Keratinocyte (primary cell): Measurements from ENCODE around the gene RNF144B. TPM values are rescaled to one million over a fixed set of nuclear protein-coding genes. Genes with fewer than 3 reads are reported as not detected.

ENCODE experiments used
- DNase-seq: peaks from one replicate; pipeline ENCODE4 v3.0.0-alpha.2; 2011; ENCODE audit warnings: low read depth, missing footprints, low spot score
- FAIRE-seq: peaks from 2 replicates; lab custom pipeline; 2011; peaks lifted over from hg19 to GRCh38; lab: Jason Lieb, UNC
- H2AFZ ChIP-seq: 2 replicates; pipeline ENCODE4 v1.6.0; 2012; ENCODE audit warnings: low read length, control low read depth, inconsistent platforms; ENCODE audit not compliant: control insufficient read depth
- H3K27ac ChIP-seq: 2 replicates; pipeline ENCODE4 v1.5.1; 2011; ENCODE audit warnings: low read length; ENCODE audit not compliant: control insufficient read depth, insufficient read depth
- H3K27me3 ChIP-seq: 3 replicates; pipeline ENCODE4 v1.6.0; 2011; ENCODE audit warnings: low read length; ENCODE audit not compliant: control insufficient read depth, insufficient read depth; ENCODE audit errors: extremely low read depth
- H3K36me3 ChIP-seq, 2 experiments: 2 replicates in 1 of 2; 3 replicates in 1 of 2; pipeline ENCODE4 v1.5.1; 2011; ENCODE audit warnings: low read length in 2 of 2, mild to moderate bottlenecking in 1 of 2; ENCODE audit not compliant: control insufficient read depth in 2 of 2, insufficient read depth in 2 of 2; ENCODE audit errors: extremely low read depth in 1 of 2
- H3K4me1 ChIP-seq: 3 replicates; pipeline ENCODE4 v1.5.1; 2011; ENCODE audit warnings: low read length; ENCODE audit not compliant: control insufficient read depth, insufficient read depth; ENCODE audit errors: extremely low read depth
- H3K4me2 ChIP-seq: 3 replicates; pipeline ENCODE4 v1.6.0; 2011; ENCODE audit warnings: low read depth, low read length; ENCODE audit not compliant: control insufficient read depth, insufficient read depth; ENCODE audit errors: extremely low read depth
- H3K4me3 ChIP-seq, 3 experiments: fragments of 200-600 bp in 1 of 3; sonication (generic) in 1 of 3; 2 replicates in 2 of 3; 3 replicates in 1 of 3; pipeline ENCODE4 v1.5.1; 2011 to 2016; ENCODE audit warnings: low read length in 3 of 3, mild to moderate bottlenecking in 3 of 3, control low read depth in 2 of 3, inconsistent platforms in 1 of 3, low read depth in 1 of 3, mixed read lengths in 1 of 3, mixed run types in 1 of 3, moderate library complexity in 1 of 3; ENCODE audit not compliant: control insufficient read depth in 2 of 3, insufficient read depth in 2 of 3; ENCODE audit errors: extremely low read depth in 1 of 3
- H3K79me2 ChIP-seq: 2 replicates; pipeline ENCODE4 v1.6.0; 2012; ENCODE audit warnings: low read length; ENCODE audit not compliant: control insufficient read depth, insufficient read depth
- H3K9ac ChIP-seq: 3 replicates; pipeline ENCODE4 v1.6.0; 2011; ENCODE audit warnings: low read length; ENCODE audit not compliant: control insufficient read depth, insufficient read depth; ENCODE audit errors: extremely low read depth
- H3K9me1 ChIP-seq: 3 replicates; pipeline ENCODE4 v1.6.0; 2011; ENCODE audit warnings: low read length; ENCODE audit not compliant: control insufficient read depth, insufficient read depth; ENCODE audit errors: extremely low read depth
- H3K9me3 ChIP-seq: 2 replicates; pipeline ENCODE4 v1.5.1; 2012; ENCODE audit warnings: low read depth, low read length; ENCODE audit not compliant: control insufficient read depth
- H4K20me1 ChIP-seq: 3 replicates; pipeline ENCODE4 v1.6.0; 2011; ENCODE audit warnings: low read length; ENCODE audit not compliant: control insufficient read depth, insufficient read depth; ENCODE audit errors: extremely low read depth
- EZH2 ChIP-seq: IDR thresholded peaks from one replicate; pipeline ENCODE4 v1.6.1; 2012; ENCODE audit warnings: inconsistent platforms, mild to moderate bottlenecking, low read length, moderate library complexity
- dilution Hi-C: fragments of 300-500 bp; cut with MboI; formaldehyde crosslinking; loops from one replicate; pipeline ENCODE4 v1.7.0; 2020; ENCODE audit warnings: low sequenced_read_pairs; ENCODE audit not compliant: extremely low pct_ligation_motif_present
- polyA plus RNA-seq, 5 experiments: library from polyadenylated mRNA; depleted of rRNA in 3 of 5; stranded (reverse) in 3 of 5; stranded (forward) in 1 of 5; unstranded in 1 of 5; fragments of >200 nt; gene quantifications; 1 replicate in 1 of 5; 2 replicates in 3 of 5; 3 replicates in 1 of 5; pipeline versions ENCODE4 v1.2.1 to v1.2.3, GENCODE V29; 2011 to 2012; ENCODE audit warnings: missing spikeins in 2 of 5, low read depth in 1 of 5, low replicate concordance in 1 of 5
- TF ChIP-seq, protein P1 (sequence below), 3 experiments: IDR thresholded peaks in 1 of 3; conservative IDR thresholded peaks in 1 of 3; optimal IDR thresholded peaks in 1 of 3; 2 replicates in 2 of 3; 3 replicates in 1 of 3; pipeline versions ENCODE3 to v1.5.1; 2011; ENCODE audit warnings: low read length in 3 of 3, mild to moderate bottlenecking in 3 of 3, moderate library complexity in 2 of 3, control low read depth in 1 of 3, inconsistent platforms in 1 of 3; ENCODE audit not compliant: insufficient read depth in 2 of 3; ENCODE audit errors: extremely low read depth in 1 of 3

The RNF144B gene
- polyA plus RNA-seq, 1 donor (not counting 4 experiments of a cell fraction or from before 2014, with no cell fraction given): 9.0 TPM

DNA sequence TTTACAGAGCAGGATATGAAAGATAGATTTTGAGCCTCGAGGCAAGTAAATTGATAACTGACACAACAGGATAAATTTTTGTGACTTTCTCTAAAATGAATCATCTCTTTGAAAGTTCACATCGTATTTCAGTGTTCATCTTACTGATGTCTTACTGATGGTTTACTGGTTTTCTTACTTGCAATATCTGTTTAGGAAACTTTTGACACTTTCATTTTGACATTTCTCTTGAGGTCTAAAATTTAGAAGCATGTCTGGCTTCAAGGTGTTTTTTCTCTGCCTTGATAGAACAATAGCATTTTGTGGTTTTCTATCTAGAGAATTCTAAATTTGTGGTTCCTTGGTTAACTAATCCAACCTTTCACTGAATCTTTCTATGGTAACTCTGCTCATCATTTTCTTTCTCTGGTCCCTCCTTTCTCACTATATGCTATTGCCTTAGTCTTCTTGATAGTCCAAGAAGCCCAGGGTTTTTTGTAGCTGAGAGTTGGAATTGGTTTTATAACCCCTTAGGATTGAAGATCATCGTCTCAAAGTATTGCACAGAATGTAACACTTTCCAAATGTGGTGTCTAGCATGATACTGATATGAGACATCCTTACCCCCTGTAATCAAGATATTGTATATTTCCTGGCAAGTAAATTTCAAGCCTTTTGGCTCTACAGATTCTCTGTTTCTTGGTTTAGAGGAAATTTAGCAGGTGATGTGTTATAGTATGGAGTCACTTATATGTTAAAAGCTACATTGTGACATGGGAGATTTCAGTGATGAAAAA is 98.7 kb downstream of the RNF144B start:
- TF ChIP-seq, protein P1, sequence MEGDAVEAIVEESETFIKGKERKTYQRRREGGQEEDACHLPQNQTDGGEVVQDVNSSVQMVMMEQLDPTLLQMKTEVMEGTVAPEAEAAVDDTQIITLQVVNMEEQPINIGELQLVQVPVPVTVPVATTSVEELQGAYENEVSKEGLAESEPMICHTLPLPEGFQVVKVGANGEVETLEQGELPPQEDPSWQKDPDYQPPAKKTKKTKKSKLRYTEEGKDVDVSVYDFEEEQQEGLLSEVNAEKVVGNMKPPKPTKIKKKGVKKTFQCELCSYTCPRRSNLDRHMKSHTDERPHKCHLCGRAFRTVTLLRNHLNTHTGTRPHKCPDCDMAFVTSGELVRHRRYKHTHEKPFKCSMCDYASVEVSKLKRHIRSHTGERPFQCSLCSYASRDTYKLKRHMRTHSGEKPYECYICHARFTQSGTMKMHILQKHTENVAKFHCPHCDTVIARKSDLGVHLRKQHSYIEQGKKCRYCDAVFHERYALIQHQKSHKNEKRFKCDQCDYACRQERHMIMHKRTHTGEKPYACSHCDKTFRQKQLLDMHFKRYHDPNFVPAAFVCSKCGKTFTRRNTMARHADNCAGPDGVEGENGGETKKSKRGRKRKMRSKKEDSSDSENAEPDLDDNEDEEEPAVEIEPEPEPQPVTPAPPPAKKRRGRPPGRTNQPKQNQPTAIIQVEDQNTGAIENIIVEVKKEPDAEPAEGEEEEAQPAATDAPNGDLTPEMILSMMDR (optimal IDR thresholded peaks at IDR 0.05 in 1 of 3, IDR thresholded peaks at IDR 0.05 in 1 of 3, conservative IDR thresholded peaks at IDR 0.05 in 1 of 3; ENCODE audit: extremely low read depth in 1 of 3, insufficient read depth in 2 of 3, low read length in 3 of 3): no peak
- no peak for TF ChIP-seq EZH2
- FAIRE-seq: no peak

DNA sequence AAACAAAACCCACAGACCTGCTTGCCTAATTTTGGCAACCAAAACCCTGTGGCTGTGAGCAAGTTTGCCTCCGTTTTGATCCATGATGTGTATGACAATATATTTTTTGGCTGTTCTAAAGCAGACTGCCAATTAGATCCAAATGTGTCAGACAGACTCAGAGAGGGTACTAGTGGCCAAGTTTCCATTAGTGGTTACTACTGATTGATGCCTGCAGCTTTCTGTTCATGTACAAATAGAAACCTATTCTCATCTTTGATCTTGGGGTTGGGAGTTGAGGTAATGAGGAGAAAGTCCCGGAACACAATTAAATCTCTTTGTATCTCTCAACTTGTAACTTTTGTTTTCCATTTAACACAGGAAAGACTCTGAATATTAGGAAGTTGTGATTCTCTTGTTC is 100.9 kb downstream of the RNF144B start:
- H3K79me2 ChIP-seq: no peaks in the 10 kb centered on the region
- H3K36me3 ChIP-seq: no peaks in the 10 kb centered on the region
- no peaks in the 10 kb centered on the region for H4K20me1 ChIP-seq
- peak overlapping the region in 2 of 3 experiments; percentile 16 to 46 for H3K4me3 ChIP-seq
- peaks cover 25% of the 10 kb centered on the region for H3K4me1 ChIP-seq
- DNase-seq (no peak), FAIRE-seq (no peak)
- H3K9me1 ChIP-seq: no peaks in the 10 kb centered on the region
- H3K27ac ChIP-seq: peak overlapping the region; percentile 48
- peak overlapping the region; percentile 85 for H2AFZ ChIP-seq
- dilution Hi-C loops: no loop called here
- H3K9ac ChIP-seq: peak overlapping the region; percentile 2
- H3K4me2 ChIP-seq: peak overlapping the region; percentile 78
- H3K9me3 ChIP-seq: no peaks in the 10 kb centered on the region
- H3K27me3 ChIP-seq: no peaks in the 10 kb centered on the region
- TF ChIP-seq EZH2: no peak
- TF ChIP-seq, protein P1 (optimal IDR thresholded peaks at IDR 0.05 in 1 of 3, IDR thresholded peaks at IDR 0.05 in 1 of 3, conservative IDR thresholded peaks at IDR 0.05 in 1 of 3; ENCODE audit: extremely low read depth in 1 of 3, insufficient read depth in 2 of 3, low read length in 3 of 3): no peak

More for the DNA sequence above, 98.7 kb downstream of the RNF144B start:
- no peaks in the 10 kb centered on the region for H3K9me3 ChIP-seq
- H4K20me1 ChIP-seq: no peaks in the 10 kb centered on the region
- no peak overlapping the region for H3K9ac ChIP-seq
- peaks cover 25% of the 10 kb centered on the region for H3K4me1 ChIP-seq
- no peaks in the 10 kb centered on the region for H3K79me2 ChIP-seq
- H2AFZ ChIP-seq: no peak overlapping the region
- no peak overlapping the region for H3K27ac ChIP-seq
- DNase-seq: no peak
- dilution Hi-C loops: no loop called here
- no peaks in the 10 kb centered on the region for H3K36me3 ChIP-seq
- H3K9me1 ChIP-seq: no peaks in the 10 kb centered on the region
- H3K27me3 ChIP-seq: no peaks in the 10 kb centered on the region
- H3K4me3 ChIP-seq: no peak overlapping the region
- H3K4me2 ChIP-seq: no peak overlapping the region
